Trophoblast cell (in vitro differentiated cells and primary cell): ENCODE measurements around the gene PPT2.

ENCODE experiments used
- DNase-seq, 2 donors: peaks; one replicate each; pipeline ENCODE4 v3.0.0-alpha.2; 2016
- H2AFZ ChIP-seq: 2 replicates; pipeline ENCODE4 v1.6.1; 2013; ENCODE audit warnings: low read length, moderate library complexity, mild to moderate bottlenecking; ENCODE audit not compliant: insufficient read depth, poor library complexity
- H2AK5ac ChIP-seq: 2 replicates; pipeline ENCODE4 v1.6.1; 2013; ENCODE audit warnings: mild to moderate bottlenecking, low read length
- H2BK120ac ChIP-seq: 2 replicates; pipeline ENCODE4 v1.6.1; 2013; ENCODE audit warnings: low read length, mild to moderate bottlenecking, moderate library complexity; ENCODE audit not compliant: insufficient read depth, poor library complexity
- H2BK12ac ChIP-seq: 2 replicates; pipeline ENCODE4 v1.6.1; 2013; ENCODE audit warnings: mild to moderate bottlenecking, low read length, moderate library complexity
- H2BK5ac ChIP-seq: 2 replicates; pipeline ENCODE4 v1.6.1; 2013; ENCODE audit warnings: low read length, low read depth, moderate library complexity, mild to moderate bottlenecking; ENCODE audit not compliant: poor library complexity
- H3K14ac ChIP-seq: 2 replicates; pipeline ENCODE4 v1.6.1; 2013; ENCODE audit warnings: mild to moderate bottlenecking, low read length
- H3K18ac ChIP-seq: 2 replicates; pipeline ENCODE4 v1.6.1; 2013; ENCODE audit warnings: mild to moderate bottlenecking, low read length
- H3K23ac ChIP-seq: 2 replicates; pipeline ENCODE4 v1.6.1; 2013; ENCODE audit warnings: low read length
- H3K27ac ChIP-seq: 2 replicates; pipeline ENCODE4 v1.5.1; 2013; ENCODE audit warnings: low read depth, mild to moderate bottlenecking, inconsistent platforms, low read length, moderate library complexity
- H3K27me3 ChIP-seq: 2 replicates; pipeline ENCODE4 v1.6.1; 2013; ENCODE audit warnings: inconsistent platforms, mild to moderate bottlenecking, low read length, moderate library complexity; ENCODE audit not compliant: insufficient read depth
- H3K36me3 ChIP-seq, 2 experiments: 1 replicate in 1 of 2; 2 replicates in 1 of 2; pipeline ENCODE4 v1.6.1; 2013; ENCODE audit warnings: low read length in 2 of 2, mild to moderate bottlenecking in 2 of 2, moderate library complexity in 1 of 2; ENCODE audit not compliant: insufficient read depth in 2 of 2, control insufficient read depth in 1 of 2
- H3K4ac ChIP-seq: 2 replicates; pipeline ENCODE4 v1.6.1; 2013; ENCODE audit warnings: low read depth, mild to moderate bottlenecking, low read length, moderate library complexity
- H3K4me1 ChIP-seq, 2 experiments: 1 replicate in 1 of 2; 2 replicates in 1 of 2; pipeline ENCODE4 v1.6.1; 2013; ENCODE audit warnings: low read length in 2 of 2, mild to moderate bottlenecking in 2 of 2, moderate library complexity in 1 of 2; ENCODE audit not compliant: insufficient read depth in 2 of 2, control insufficient read depth in 1 of 2
- H3K4me2 ChIP-seq: 2 replicates; pipeline ENCODE4 v1.6.1; 2013; ENCODE audit warnings: inconsistent platforms, mild to moderate bottlenecking, low read length, moderate library complexity
- H3K4me3 ChIP-seq: 2 replicates; pipeline ENCODE4 v1.5.1; 2013; ENCODE audit warnings: mild to moderate bottlenecking, low read depth, low read length, inconsistent platforms
- H3K79me1 ChIP-seq: one replicate; pipeline ENCODE4 v1.6.1; 2013; ENCODE audit warnings: low read length
- H3K79me2 ChIP-seq: 2 replicates; pipeline ENCODE4 v1.6.1; 2013; ENCODE audit warnings: low read length, mild to moderate bottlenecking; ENCODE audit not compliant: control insufficient read depth, insufficient read depth, poor library complexity
- H3K9ac ChIP-seq: 2 replicates; pipeline ENCODE4 v1.6.1; 2013; ENCODE audit warnings: mild to moderate bottlenecking, low read length
- H3K9me3 ChIP-seq: 2 replicates; pipeline ENCODE4 v1.6.1; 2013; ENCODE audit warnings: low read depth, mild to moderate bottlenecking, control low read depth, inconsistent platforms, low read length; ENCODE audit not compliant: insufficient read depth
- H4K12ac ChIP-seq: 2 replicates; pipeline ENCODE4 v1.6.1; 2013; ENCODE audit warnings: low read depth, mild to moderate bottlenecking, low read length, moderate library complexity
- H4K8ac ChIP-seq: 2 replicates; pipeline ENCODE4 v1.6.1; 2013; ENCODE audit warnings: low read depth, mild to moderate bottlenecking, low read length, moderate library complexity
- H4K91ac ChIP-seq: one replicate; pipeline ENCODE4 v1.6.1; 2013; ENCODE audit warnings: low read depth, mild to moderate bottlenecking, low read length, moderate library complexity
- whole genome bisulfite sequencing: extraction: QIAGEN DNeasy Blood & Tissue Kit; methylation state at CpG from one replicate; pipeline ENCODE4 v1.1.7; 2013; ENCODE audit warnings: missing lambda C conversion rate; ENCODE audit not compliant: insufficient read length, insufficient coverage; ENCODE audit errors: extremely low coverage; 5-methylcytosine and 5-hydroxymethylcytosine counted together

PPT2 gene

DNA sequence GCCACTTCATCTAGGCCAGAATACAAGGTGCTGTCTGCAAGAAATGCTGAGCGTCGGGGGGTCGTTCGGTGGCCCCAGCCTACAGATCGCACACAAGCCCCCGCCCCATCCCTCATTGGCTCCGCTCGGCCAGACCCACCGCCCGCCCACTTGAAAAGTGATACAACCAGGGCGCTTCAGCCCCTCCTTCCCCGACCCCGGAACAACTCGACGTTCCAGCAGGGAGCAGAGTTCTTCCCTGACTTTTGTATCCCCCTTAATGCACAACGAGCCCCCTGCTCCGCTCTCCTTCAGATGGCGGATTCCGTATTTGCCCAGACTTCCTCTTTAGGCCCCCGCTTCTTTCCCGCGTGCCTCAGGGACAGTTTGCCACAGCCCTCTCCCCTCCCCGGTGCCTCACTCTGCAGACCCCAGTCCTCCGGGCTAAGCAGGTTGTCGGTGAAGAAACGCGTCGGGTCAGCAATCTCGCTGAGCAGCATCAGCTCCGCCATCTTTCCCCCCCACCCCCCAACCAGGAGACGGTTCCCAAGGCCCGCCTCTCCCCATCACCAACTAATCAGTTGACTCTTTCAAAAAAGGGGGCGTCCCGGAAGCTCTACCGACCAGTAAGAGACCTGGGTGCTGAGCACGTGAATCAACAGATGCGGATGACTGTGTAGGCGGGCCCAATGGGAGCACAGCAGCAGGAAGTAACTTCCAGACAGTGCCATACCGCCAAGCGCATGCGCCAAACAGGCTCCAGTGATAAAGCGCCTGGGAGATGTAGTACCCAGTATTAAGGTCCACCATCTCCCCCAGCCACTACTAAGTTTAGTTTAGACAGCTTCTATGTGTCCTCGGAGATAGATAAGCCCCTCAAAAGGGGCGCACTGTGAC, 26.0 kb upstream of the PPT2 start, which contains the start of gene ATF6B:
TSS of gene ATF6B (minus strand) at position 530 of the 876 bp plus-strand sequence. CDS start at position 491, 39 bp downstream.
- H3K14ac ChIP-seq = peak within 1 kb of the TSS; percentile 96
- H3K4me2 ChIP-seq = peak within 1 kb of the TSS; percentile 78
- peak within 1 kb of the TSS; percentile 68 for H2AFZ ChIP-seq
- no peak within 1 kb of the TSS for H2BK12ac ChIP-seq
- peak within 1 kb of the TSS; percentile 98 for H4K8ac ChIP-seq
- peak within 1 kb of the TSS; percentile 78 for H2BK120ac ChIP-seq
- peak; percentile 99 to 100 for DNase-seq
- H3K36me3 ChIP-seq = peaks cover 2 to 16% of the 10 kb centered on the region in 2 experiments
- H3K79me2 ChIP-seq = peaks cover 10% of the 10 kb centered on the region
- WGBS = no CpG with 5 or more reads among the region's 44 CpGs
- peak within 1 kb of the TSS; percentile 81 for H2AK5ac ChIP-seq
- H3K27me3 ChIP-seq = no peaks in the 10 kb centered on the region
- peak within 1 kb of the TSS; percentile 97 for H4K12ac ChIP-seq
- H3K4me3 ChIP-seq = peak within 1 kb of the TSS; percentile 93
- H3K4ac ChIP-seq = peak within 1 kb of the TSS; percentile 92
- H3K23ac ChIP-seq = no peak within 1 kb of the TSS
- H3K9ac ChIP-seq = peak within 1 kb of the TSS; percentile 95
- peak within 1 kb of the TSS; percentile 81 for H3K27ac ChIP-seq
- H3K9me3 ChIP-seq = no peaks in the 10 kb centered on the region
- H3K18ac ChIP-seq = peak within 1 kb of the TSS; percentile 98
- peak within 1 kb of the TSS; percentile 89 for H2BK5ac ChIP-seq
- H3K4me1 ChIP-seq = peaks cover 18% of the 10 kb centered on the region in 2 experiments
- peaks cover 13% of the 10 kb centered on the region for H3K79me1 ChIP-seq
- H4K91ac ChIP-seq = peak within 1 kb of the TSS; percentile 98

DNA sequence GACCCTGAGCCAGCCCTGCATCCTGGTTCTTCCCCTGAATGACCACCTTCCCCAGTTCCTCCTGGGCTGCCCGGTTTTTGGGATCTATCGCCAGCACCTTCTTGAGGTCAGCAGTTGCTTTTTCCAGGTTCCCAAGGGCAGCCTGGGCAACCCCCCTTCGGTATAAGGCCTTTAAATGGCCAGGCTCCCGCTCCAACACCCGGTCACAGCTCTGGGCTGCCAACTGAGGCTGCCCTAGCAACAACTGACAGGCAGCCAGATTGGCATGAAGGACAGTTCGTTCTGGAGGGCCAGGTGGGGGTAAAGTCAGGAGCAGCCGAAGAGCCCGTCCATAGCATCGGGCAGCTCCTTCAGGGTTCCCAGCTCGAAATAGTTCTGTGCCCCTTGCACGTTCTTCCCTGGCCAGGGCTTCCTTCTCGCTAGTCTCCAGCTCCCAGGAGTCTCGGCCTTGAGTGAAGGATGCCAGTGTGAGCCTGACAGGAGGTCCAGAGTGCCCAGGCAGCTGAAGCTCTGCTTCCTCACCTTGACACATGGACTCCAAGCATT, 25.1 kb upstream of the PPT2 start:
- H3K9ac ChIP-seq = peak overlapping the region; percentile 4
- no CpG with 5 or more reads among the region's 13 CpGs for WGBS
- no peak for DNase-seq
- no peak overlapping the region for H2BK12ac ChIP-seq
- no peak overlapping the region for H3K18ac ChIP-seq
- peak overlapping the region; percentile 87 for H4K8ac ChIP-seq
- peaks cover 18% of the 10 kb centered on the region in 2 experiments for H3K4me1 ChIP-seq
- H3K27ac ChIP-seq = no peak overlapping the region
- peaks cover 13% of the 10 kb centered on the region for H3K79me1 ChIP-seq
- H2BK120ac ChIP-seq = no peak overlapping the region
- peak overlapping the region; percentile 70 for H4K91ac ChIP-seq
- H2AFZ ChIP-seq = no peak overlapping the region
- H2BK5ac ChIP-seq = no peak overlapping the region
- H4K12ac ChIP-seq = peak overlapping the region; percentile 31
- H2AK5ac ChIP-seq = peak overlapping the region; percentile 11
- H3K4ac ChIP-seq = peak overlapping the region; percentile 4
- no peak overlapping the region for H3K23ac ChIP-seq
- no peak overlapping the region for H3K4me3 ChIP-seq
- peak overlapping the region; percentile 49 for H3K4me2 ChIP-seq
- H3K27me3 ChIP-seq = no peaks in the 10 kb centered on the region
- no peak overlapping the region for H3K14ac ChIP-seq
- peaks cover 2 to 13% of the 10 kb centered on the region in 2 experiments for H3K36me3 ChIP-seq
- H3K9me3 ChIP-seq = no peaks in the 10 kb centered on the region
- peaks cover 10% of the 10 kb centered on the region for H3K79me2 ChIP-seq

DNA sequence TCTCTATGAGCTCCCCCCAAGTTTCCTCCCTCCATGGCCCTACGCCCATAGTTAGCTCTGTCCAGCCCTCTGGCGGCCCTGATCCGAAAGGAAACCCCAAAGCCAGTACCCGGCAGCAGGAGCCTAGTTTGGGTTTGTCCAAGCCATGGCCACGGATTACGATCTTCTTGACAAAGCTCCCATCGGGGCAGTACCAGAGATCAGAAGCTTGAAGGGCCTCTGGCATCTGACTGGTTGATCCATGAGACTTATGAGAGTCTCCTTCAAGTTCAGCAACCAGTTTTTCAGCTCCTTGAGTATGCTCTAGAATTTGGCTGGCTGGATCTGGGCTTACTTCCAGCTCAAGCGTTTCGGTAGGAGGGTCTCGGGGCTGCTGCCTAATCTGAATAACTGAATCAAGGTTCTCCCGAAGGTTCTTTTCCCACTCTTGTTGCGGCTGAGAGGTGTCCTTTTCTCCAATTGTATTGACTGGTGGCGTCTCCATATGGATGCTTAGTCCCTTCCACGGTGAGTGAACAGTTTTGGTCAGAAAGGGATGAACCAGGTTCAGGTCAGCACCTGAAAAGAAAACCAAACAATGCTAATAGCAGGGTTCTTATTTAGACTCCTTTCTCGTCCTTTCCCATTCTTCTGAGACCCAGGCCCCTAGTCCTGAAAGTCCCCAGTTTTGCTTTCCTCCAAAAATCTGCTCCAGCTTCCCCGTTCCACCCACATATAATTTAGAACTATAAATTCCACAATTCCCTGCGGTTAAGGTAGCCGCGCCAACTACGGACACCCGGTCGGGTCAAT, 24.4 kb upstream of the PPT2 start:
- H2AFZ ChIP-seq = peak overlapping the region; percentile 66
- peak overlapping the region; percentile 83 for H3K4me3 ChIP-seq
- peaks cover 2 to 9% of the 10 kb centered on the region in 2 experiments for H3K36me3 ChIP-seq
- H3K9ac ChIP-seq = peak overlapping the region; percentile 92
- peaks cover 13% of the 10 kb centered on the region for H3K79me1 ChIP-seq
- peak overlapping the region; percentile 95 for H4K8ac ChIP-seq
- H2AK5ac ChIP-seq = peak overlapping the region; percentile 96
- H3K14ac ChIP-seq = peak overlapping the region; percentile 78
- peak overlapping the region; percentile 66 for H4K91ac ChIP-seq
- peak in 1 of 2 donors; percentile 5 for DNase-seq
- no peak overlapping the region for H2BK12ac ChIP-seq
- peak overlapping the region; percentile 87 for H3K4ac ChIP-seq
- no peaks in the 10 kb centered on the region for H3K27me3 ChIP-seq
- no CpG with 5 or more reads among the region's 22 CpGs for WGBS
- no peak overlapping the region for H3K23ac ChIP-seq
- peak overlapping the region; percentile 23 for H2BK120ac ChIP-seq
- peaks cover 10% of the 10 kb centered on the region for H3K79me2 ChIP-seq
- peak overlapping the region; percentile 80 for H4K12ac ChIP-seq
- H3K27ac ChIP-seq = peak overlapping the region; percentile 62
- H3K4me2 ChIP-seq = peak overlapping the region; percentile 88
- H3K9me3 ChIP-seq = no peaks in the 10 kb centered on the region
- peaks cover 18% of the 10 kb centered on the region in 2 experiments for H3K4me1 ChIP-seq
- peak overlapping the region; percentile 95 for H3K18ac ChIP-seq
- peak overlapping the region; percentile 72 for H2BK5ac ChIP-seq

- peaks cover 13% of the 10 kb centered on the region for H3K79me1 ChIP-seq
- H3K4me2 ChIP-seq = no peak overlapping the region
Measured at GRCh38 chr6:32131439-32131948, 22.4 kb upstream of the PPT2 start.

More at GRCh38 chr6:32131439-32131948, 22.4 kb upstream of the PPT2 start:
- no peak overlapping the region for H3K14ac ChIP-seq
- H3K9me3 ChIP-seq = no peaks in the 10 kb centered on the region
- no peak overlapping the region for H2AK5ac ChIP-seq
- no peak overlapping the region for H3K27ac ChIP-seq
- WGBS = no CpG with 5 or more reads among the region's 14 CpGs
- H3K4ac ChIP-seq = no peak overlapping the region
- H4K91ac ChIP-seq = no peak overlapping the region
- peak in 1 of 2 donors; percentile 32 for DNase-seq
- H4K12ac ChIP-seq = no peak overlapping the region
- no peak overlapping the region for H2AFZ ChIP-seq
- no peak overlapping the region for H4K8ac ChIP-seq
- H3K4me3 ChIP-seq = no peak overlapping the region
- H3K36me3 ChIP-seq = peaks cover 0 to 2% of the 10 kb centered on the region in 2 experiments
- no peak overlapping the region for H2BK12ac ChIP-seq
- H2BK120ac ChIP-seq = no peak overlapping the region
- no peak overlapping the region for H3K18ac ChIP-seq
- no peaks in the 10 kb centered on the region for H3K27me3 ChIP-seq
- H3K9ac ChIP-seq = no peak overlapping the region
- no peak overlapping the region for H3K23ac ChIP-seq
- H3K79me2 ChIP-seq = peaks cover 10% of the 10 kb centered on the region
- H3K4me1 ChIP-seq = peaks cover 18% of the 10 kb centered on the region in 2 experiments
- H2BK5ac ChIP-seq = no peak overlapping the region
